Measurements from ENCODE around the gene CHRM5.
A peak's percentile ranks its signal among the peaks of the same experiment; 100 is the strongest.

CHRM5 gene

DNA sequence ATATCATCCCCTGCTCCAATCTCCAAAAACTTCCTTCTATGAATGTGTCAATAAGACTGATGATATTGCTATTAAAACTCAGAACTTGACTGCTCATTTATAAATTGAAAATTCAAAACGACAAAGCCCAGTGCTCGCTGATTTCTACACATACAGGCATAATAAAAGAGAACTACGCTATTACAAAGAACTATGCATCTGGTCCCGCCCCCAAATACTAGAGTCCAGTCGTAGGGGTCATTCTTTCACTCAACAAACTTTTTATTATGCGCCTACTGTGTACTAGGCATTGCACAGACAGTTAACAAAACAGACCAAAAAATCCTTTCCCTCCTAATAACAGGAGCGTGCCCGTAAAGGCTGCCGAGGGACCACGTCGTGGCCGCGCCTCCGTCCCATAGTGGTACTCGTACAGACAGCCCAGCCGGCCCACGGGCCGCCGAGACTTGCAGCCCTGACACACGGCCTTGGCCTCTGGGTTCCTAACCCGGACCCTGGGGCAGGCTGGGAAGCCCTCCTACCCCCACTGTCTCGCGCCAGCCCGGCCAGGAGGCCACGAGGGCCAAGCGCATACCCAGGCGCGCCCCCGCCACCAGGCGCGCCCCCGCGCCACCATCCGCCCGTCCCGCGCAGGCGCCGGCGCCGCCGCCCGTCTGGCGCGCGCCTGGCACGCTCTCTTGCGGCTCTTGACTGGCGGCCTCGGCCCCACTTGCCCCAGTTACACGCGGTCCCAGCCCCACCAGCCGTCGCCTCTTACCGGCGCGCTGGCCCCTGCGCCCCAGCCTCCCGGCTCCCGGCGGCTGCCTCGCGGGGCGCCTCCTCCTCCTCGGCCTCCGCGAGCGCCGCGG, 70.0 kb downstream of the CHRM5 start:
- no peak overlapping the region for H2AK5ac ChIP-seq (ENCODE audit: low read depth, low read length)
- peak overlapping the region; percentile 66 for H3K4me2 ChIP-seq (ENCODE audit: insufficient read depth, low read length, poor library complexity, severe bottlenecking)
- H3K4ac ChIP-seq (ENCODE audit: low read length), result no peak overlapping the region
- peaks cover 0 to 4% of the 10 kb centered on the region in 2 donors for H3K4me1 ChIP-seq (ENCODE audit: control insufficient read depth in 2 of 2, insufficient read depth in 1 of 2, low read depth in 1 of 2, low read length in 2 of 2)
- peak overlapping the region; percentile 96 for H3K27ac ChIP-seq (replicated peaks; ENCODE audit: low read length)
- H2AFZ ChIP-seq (ENCODE audit: low read length), result peak overlapping the region; percentile 99
- H4K8ac ChIP-seq (ENCODE audit: low read depth, low read length), result no peak overlapping the region
- no peak overlapping the region for H2BK12ac ChIP-seq (ENCODE audit: low read length)
- peaks cover 2% of the 10 kb centered on the region for H3K79me1 ChIP-seq (ENCODE audit: low read depth, low read length)
- H3K9me3 ChIP-seq (replicated peaks in 1 of 2; ENCODE audit: control insufficient read depth in 2 of 2, insufficient read depth in 1 of 2, low read depth in 1 of 2, low read length in 2 of 2), result no peaks in the 10 kb centered on the region
- no peaks in the 10 kb centered on the region for H3K27me3 ChIP-seq (ENCODE audit: control insufficient read depth in 3 of 3, insufficient read depth in 3 of 3, low read depth in 1 of 3, low read length in 3 of 3)
- peak overlapping the region; percentile 95 to 98 for H3K4me3 ChIP-seq (ENCODE audit: low read length in 2 of 2)
- peak overlapping the region; percentile 100 for H2BK120ac ChIP-seq (ENCODE audit: low read depth, low read length)
- peak overlapping the region; percentile 66 for H2BK5ac ChIP-seq (ENCODE audit: low read length)
- H4K91ac ChIP-seq (ENCODE audit: low read depth, low read length, poor library complexity), result no peak overlapping the region
- no peak overlapping the region for H2BK15ac ChIP-seq (ENCODE audit: low read length)
- no CpG with 5 or more reads among the region's 70 CpGs for WGBS, 2 donors (ENCODE audit: extremely low coverage in 2 of 2, insufficient read length in 2 of 2, insufficient replicate concordance in 1 of 2)
- H3K23ac ChIP-seq (ENCODE audit: low read depth, low read length, poor library complexity), result peak overlapping the region; percentile 97
- peak overlapping the region; percentile 98 for H3K18ac ChIP-seq (ENCODE audit: low read length)
- H3K9ac ChIP-seq (ENCODE audit: low read depth, low read length, poor library complexity), result peak overlapping the region; percentile 94
- no peaks in the 10 kb centered on the region for H3K36me3 ChIP-seq (replicated peaks in 1 of 2; ENCODE audit: control insufficient read depth in 2 of 2, insufficient read depth in 2 of 2, low read length in 2 of 2)
- no peak overlapping the region for H3K14ac ChIP-seq (ENCODE audit: low read length)
- DNase-seq (ENCODE audit: low spot score), result peak; percentile 64

- Histone ChIP-seq H3K4me1 (ENCODE audit: control insufficient read depth in 2 of 2, insufficient read depth in 1 of 2, low read depth in 1 of 2, low read length in 2 of 2) (peaks cover 0 to 4% of the 10 kb centered on the region in 2 donors), H2BK12ac (ENCODE audit: low read length) (no peak within 1 kb of the TSS), H3K27ac (replicated peaks; ENCODE audit: low read length) (peak within 1 kb of the TSS; percentile 96), H2BK15ac (ENCODE audit: low read length) (no peak within 1 kb of the TSS), H2BK120ac (ENCODE audit: low read depth, low read length) (peak within 1 kb of the TSS; percentile 100), H3K27me3 (ENCODE audit: control insufficient read depth in 3 of 3, insufficient read depth in 3 of 3, low read depth in 1 of 3, low read length in 3 of 3) (no peaks in the 10 kb centered on the region), H2AFZ (ENCODE audit: low read length) (peak within 1 kb of the TSS; percentile 99), H3K9ac (ENCODE audit: low read depth, low read length, poor library complexity) (peak within 1 kb of the TSS; percentile 94), H3K4me3 (ENCODE audit: low read length in 2 of 2) (peak within 1 kb of the TSS; percentile 95 to 98), H3K4me2 (ENCODE audit: insufficient read depth, low read length, poor library complexity, severe bottlenecking) (peak within 1 kb of the TSS; percentile 66), H3K79me1 (ENCODE audit: low read depth, low read length) (peaks cover 2% of the 10 kb centered on the region), H3K23ac (ENCODE audit: low read depth, low read length, poor library complexity) (peak within 1 kb of the TSS; percentile 97), H3K36me3 (replicated peaks in 1 of 2; ENCODE audit: control insufficient read depth in 2 of 2, insufficient read depth in 2 of 2, low read length in 2 of 2) (no peaks in the 10 kb centered on the region), H3K18ac (ENCODE audit: low read length) (peak within 1 kb of the TSS; percentile 98), H3K9me3 (replicated peaks in 1 of 2; ENCODE audit: control insufficient read depth in 2 of 2, insufficient read depth in 1 of 2, low read depth in 1 of 2, low read length in 2 of 2) (no peaks in the 10 kb centered on the region), H2AK5ac (ENCODE audit: low read depth, low read length) (no peak within 1 kb of the TSS), H3K4ac (ENCODE audit: low read length) (no peak within 1 kb of the TSS), H3K14ac (ENCODE audit: low read length) (no peak within 1 kb of the TSS), H4K91ac (ENCODE audit: low read depth, low read length, poor library complexity) (peak within 1 kb of the TSS; percentile 30), H4K8ac (ENCODE audit: low read depth, low read length) (no peak within 1 kb of the TSS), H2BK5ac (ENCODE audit: low read length) (peak within 1 kb of the TSS; percentile 66)
- DNase-seq (ENCODE audit: low spot score), result peak; percentile 54
- no CpG with 5 or more reads among the region's 82 CpGs for WGBS, 2 donors (ENCODE audit: extremely low coverage in 2 of 2, insufficient read length in 2 of 2, insufficient replicate concordance in 1 of 2)
These were observed 70.8 kb downstream of the CHRM5 start, which contains the start of gene AVEN for GRCh38 chr15:34038871-34039789. TSS of gene AVEN (minus strand) at chr15:34039204. CDS start at chr15:34039046, 158 bp downstream.

- Histone ChIP-seq H3K18ac (ENCODE audit: low read length) (no peak overlapping the region), H3K4ac (ENCODE audit: low read length) (no peak overlapping the region), H3K79me1 (ENCODE audit: low read depth, low read length) (peaks cover 2% of the 10 kb centered on the region), H3K27me3 (ENCODE audit: control insufficient read depth in 3 of 3, insufficient read depth in 3 of 3, low read depth in 1 of 3, low read length in 3 of 3) (no peaks in the 10 kb centered on the region), H2BK120ac (ENCODE audit: low read depth, low read length) (no peak overlapping the region), H3K4me1 (ENCODE audit: control insufficient read depth in 2 of 2, insufficient read depth in 1 of 2, low read depth in 1 of 2, low read length in 2 of 2) (peaks cover 0 to 4% of the 10 kb centered on the region in 2 donors), H2BK15ac (ENCODE audit: low read length) (no peak overlapping the region), H3K27ac (replicated peaks; ENCODE audit: low read length) (no peak overlapping the region), H3K9ac (ENCODE audit: low read depth, low read length, poor library complexity) (no peak overlapping the region), H3K14ac (ENCODE audit: low read length) (no peak overlapping the region), H3K4me3 (ENCODE audit: low read length in 2 of 2) (peak overlapping the region in 1 of 2 donors; percentile 95), H2AFZ (ENCODE audit: low read length) (no peak overlapping the region), H4K8ac (ENCODE audit: low read depth, low read length) (no peak overlapping the region), H3K36me3 (replicated peaks in 1 of 2; ENCODE audit: control insufficient read depth in 2 of 2, insufficient read depth in 2 of 2, low read length in 2 of 2) (no peaks in the 10 kb centered on the region), H3K9me3 (replicated peaks in 1 of 2; ENCODE audit: control insufficient read depth in 2 of 2, insufficient read depth in 1 of 2, low read depth in 1 of 2, low read length in 2 of 2) (no peaks in the 10 kb centered on the region), H2BK12ac (ENCODE audit: low read length) (no peak overlapping the region), H2AK5ac (ENCODE audit: low read depth, low read length) (no peak overlapping the region), H3K23ac (ENCODE audit: low read depth, low read length, poor library complexity) (no peak overlapping the region), H3K4me2 (ENCODE audit: insufficient read depth, low read length, poor library complexity, severe bottlenecking) (peak overlapping the region; percentile 57), H2BK5ac (ENCODE audit: low read length) (no peak overlapping the region), H4K91ac (ENCODE audit: low read depth, low read length, poor library complexity) (no peak overlapping the region)
- no CpG with 5 or more reads among the region's 1 CpG for WGBS, 2 donors (ENCODE audit: extremely low coverage in 2 of 2, insufficient read length in 2 of 2, insufficient replicate concordance in 1 of 2)
- no peak for DNase-seq (ENCODE audit: low spot score)
These were observed 71.5 kb downstream of the CHRM5 start for GRCh38 chr15:34039790-34040113.

DNA sequence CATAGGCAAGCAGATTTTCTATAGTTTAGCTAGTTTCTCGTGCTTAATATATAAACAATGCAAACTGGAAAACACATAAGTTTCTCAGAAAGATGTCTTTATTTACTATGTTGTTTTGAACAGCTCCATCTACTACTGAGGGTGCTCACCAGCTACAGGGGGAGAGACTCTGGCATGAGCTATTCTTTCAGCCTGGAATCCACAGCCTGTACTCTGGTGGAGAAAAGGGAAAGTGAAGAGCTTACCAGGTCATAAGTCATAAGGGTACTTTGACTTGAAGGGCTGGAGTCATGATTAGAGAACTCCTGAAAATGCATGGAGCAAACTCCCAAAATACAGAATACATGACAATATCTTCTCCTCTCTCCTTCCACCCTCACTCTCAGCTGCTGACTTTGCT, 75.1 kb downstream of the CHRM5 start:
- no peaks in the 10 kb centered on the region for H3K79me1 ChIP-seq (ENCODE audit: low read depth, low read length)
- no peak overlapping the region for H4K8ac ChIP-seq (ENCODE audit: low read depth, low read length)
- H3K4ac ChIP-seq (ENCODE audit: low read length), result no peak overlapping the region
- no peak overlapping the region for H2AK5ac ChIP-seq (ENCODE audit: low read depth, low read length)
- no peaks in the 10 kb centered on the region for H3K27me3 ChIP-seq (ENCODE audit: control insufficient read depth in 3 of 3, insufficient read depth in 3 of 3, low read depth in 1 of 3, low read length in 3 of 3)
- H3K4me3 ChIP-seq (ENCODE audit: low read length in 2 of 2), result no peak overlapping the region
- no peak for DNase-seq (ENCODE audit: low spot score)
- no peak overlapping the region for H2AFZ ChIP-seq (ENCODE audit: low read length)
- H4K91ac ChIP-seq (ENCODE audit: low read depth, low read length, poor library complexity), result no peak overlapping the region
- H3K4me1 ChIP-seq (ENCODE audit: control insufficient read depth in 2 of 2, insufficient read depth in 1 of 2, low read depth in 1 of 2, low read length in 2 of 2), result peaks cover 0 to 4% of the 10 kb centered on the region in 2 donors
- no peak overlapping the region for H3K23ac ChIP-seq (ENCODE audit: low read depth, low read length, poor library complexity)
- no peak overlapping the region for H2BK120ac ChIP-seq (ENCODE audit: low read depth, low read length)
- H3K18ac ChIP-seq (ENCODE audit: low read length), result no peak overlapping the region
- no peak overlapping the region for H3K4me2 ChIP-seq (ENCODE audit: insufficient read depth, low read length, poor library complexity, severe bottlenecking)
- H2BK15ac ChIP-seq (ENCODE audit: low read length), result no peak overlapping the region
- H3K9ac ChIP-seq (ENCODE audit: low read depth, low read length, poor library complexity), result no peak overlapping the region
- H2BK5ac ChIP-seq (ENCODE audit: low read length), result no peak overlapping the region
- no CpG with 5 or more reads among the region's 1 CpG for WGBS, 2 donors (ENCODE audit: extremely low coverage in 2 of 2, insufficient read length in 2 of 2, insufficient replicate concordance in 1 of 2)
- H3K36me3 ChIP-seq (replicated peaks in 1 of 2; ENCODE audit: control insufficient read depth in 2 of 2, insufficient read depth in 2 of 2, low read length in 2 of 2), result no peaks in the 10 kb centered on the region
- no peak overlapping the region for H3K27ac ChIP-seq (replicated peaks; ENCODE audit: low read length)
- no peak overlapping the region for H3K14ac ChIP-seq (ENCODE audit: low read length)
- H2BK12ac ChIP-seq (ENCODE audit: low read length), result no peak overlapping the region
- H3K9me3 ChIP-seq (replicated peaks in 1 of 2; ENCODE audit: control insufficient read depth in 2 of 2, insufficient read depth in 1 of 2, low read depth in 1 of 2, low read length in 2 of 2), result no peaks in the 10 kb centered on the region
